Astrocyte (in vitro differentiated cells and primary cell): ENCODE measurements around the gene RAP1GAP.
"Not testable (repeated sequence)": the region's sequence is repeated elsewhere in the genome, so short reads cannot be mapped to it uniquely, and the experiment has no call there.

Experiments used
- EZH2 ChIP-seq: IDR thresholded peaks from 2 replicates; pipeline ENCODE4 v1.6.1; 2012; ENCODE audit warnings: mild to moderate bottlenecking, low read length, inconsistent platforms; ENCODE audit not compliant: insufficient read depth
- TF ChIP-seq, protein P1 (sequence below): IDR thresholded peaks from 2 replicates; pipeline ENCODE4 v1.5.1; 2011; ENCODE audit warnings: low read depth, mild to moderate bottlenecking, inconsistent platforms, low read length, moderate library complexity; ENCODE audit not compliant: insufficient read depth

DNA sequence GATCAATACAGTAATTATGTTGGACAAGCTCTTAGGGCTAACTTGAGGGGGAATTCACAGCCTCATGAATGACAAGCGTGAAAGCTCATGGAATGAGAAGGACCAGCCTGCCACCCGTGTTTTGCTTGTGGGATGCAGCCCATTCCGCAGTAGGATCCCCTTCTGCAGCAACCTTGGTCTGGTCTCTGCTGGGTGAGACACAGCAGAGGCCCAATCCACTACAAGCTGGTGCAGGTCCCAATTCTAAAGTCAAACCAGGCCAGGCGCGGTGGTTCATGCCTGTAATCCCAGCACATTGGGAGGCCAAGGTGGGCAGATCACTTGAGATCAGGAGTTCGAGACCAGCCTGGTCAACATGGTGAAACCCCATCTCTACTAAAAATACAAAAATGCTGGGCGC, 4.7 kb upstream of the RAP1GAP start:
- TF ChIP-seq, protein P1, sequence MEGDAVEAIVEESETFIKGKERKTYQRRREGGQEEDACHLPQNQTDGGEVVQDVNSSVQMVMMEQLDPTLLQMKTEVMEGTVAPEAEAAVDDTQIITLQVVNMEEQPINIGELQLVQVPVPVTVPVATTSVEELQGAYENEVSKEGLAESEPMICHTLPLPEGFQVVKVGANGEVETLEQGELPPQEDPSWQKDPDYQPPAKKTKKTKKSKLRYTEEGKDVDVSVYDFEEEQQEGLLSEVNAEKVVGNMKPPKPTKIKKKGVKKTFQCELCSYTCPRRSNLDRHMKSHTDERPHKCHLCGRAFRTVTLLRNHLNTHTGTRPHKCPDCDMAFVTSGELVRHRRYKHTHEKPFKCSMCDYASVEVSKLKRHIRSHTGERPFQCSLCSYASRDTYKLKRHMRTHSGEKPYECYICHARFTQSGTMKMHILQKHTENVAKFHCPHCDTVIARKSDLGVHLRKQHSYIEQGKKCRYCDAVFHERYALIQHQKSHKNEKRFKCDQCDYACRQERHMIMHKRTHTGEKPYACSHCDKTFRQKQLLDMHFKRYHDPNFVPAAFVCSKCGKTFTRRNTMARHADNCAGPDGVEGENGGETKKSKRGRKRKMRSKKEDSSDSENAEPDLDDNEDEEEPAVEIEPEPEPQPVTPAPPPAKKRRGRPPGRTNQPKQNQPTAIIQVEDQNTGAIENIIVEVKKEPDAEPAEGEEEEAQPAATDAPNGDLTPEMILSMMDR, result not testable (repeated sequence)
- TF ChIP-seq EZH2, result not testable (repeated sequence)
